GM21367 (cell line): ENCODE measurements around the gene TMC2.

ENCODE experiments used
- ATAC-seq: cut with Tn5 transposase; IDR thresholded peaks from one replicate; pipeline ENCODE4 v1.9.1; 2021; ENCODE audit not compliant: unreplicated experiment

Gene TMC2

GRCh38 chr20:2576317-2576727, 39.9 kb downstream of the TMC2 start:
- ATAC-seq: no peak

DNA sequence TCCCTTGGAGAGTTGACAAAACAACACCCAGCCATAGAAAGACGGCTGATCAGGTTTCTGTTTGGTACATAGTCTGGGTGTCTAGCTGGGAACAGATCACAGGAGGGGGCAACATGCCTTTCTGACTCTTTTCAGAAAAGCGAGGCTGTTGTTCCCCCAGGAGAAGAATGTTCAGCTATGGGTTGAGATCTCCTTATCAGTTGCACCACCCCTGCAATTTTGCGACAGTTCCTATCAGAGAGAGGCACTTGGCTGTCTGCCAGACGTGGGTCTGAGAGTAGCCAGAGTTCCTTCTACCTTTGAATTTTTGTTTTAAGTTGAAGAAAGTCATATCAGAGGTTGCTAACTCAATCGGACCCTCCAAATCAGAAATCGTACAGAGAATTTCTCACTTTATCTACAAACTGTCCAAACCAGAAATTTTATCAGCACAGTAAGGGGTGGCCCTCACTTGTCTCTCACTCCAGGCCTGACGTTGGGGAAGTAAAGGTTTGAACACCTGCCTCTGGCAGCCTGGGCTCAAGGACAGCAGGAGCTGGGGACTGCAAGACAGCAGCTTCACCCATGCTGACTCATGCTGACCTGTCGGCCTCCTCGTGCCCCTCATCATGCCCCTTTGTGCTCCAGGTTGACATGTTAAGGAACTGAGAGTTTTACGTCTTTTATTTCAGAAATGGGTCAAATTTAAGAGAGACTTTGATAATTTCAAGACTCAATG, 42.3 kb downstream of the TMC2 start:
- ATAC-seq: no peak

DNA sequence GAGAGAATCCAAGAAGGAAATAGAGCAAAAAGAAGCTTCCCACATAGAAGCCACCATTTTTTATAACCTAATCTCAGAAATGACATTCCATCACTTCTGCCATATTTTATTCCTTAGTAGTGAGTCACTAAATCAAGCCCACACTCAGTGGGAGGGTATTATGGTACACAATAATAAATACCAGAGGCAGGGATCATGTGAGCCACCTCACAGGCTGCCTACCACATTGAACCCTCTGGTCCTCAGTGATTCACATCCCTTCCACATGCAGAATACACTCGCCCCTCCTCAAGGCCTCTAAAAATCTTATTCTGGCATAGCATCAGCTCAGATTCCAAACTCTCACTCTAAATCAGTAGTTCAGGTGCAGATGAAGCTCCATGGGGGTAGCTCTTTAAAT, 49.4 kb downstream of the TMC2 start:
- ATAC-seq: no peak

- no peak for ATAC-seq
Measured at GRCh38 chr20:2593756-2594155, 57.4 kb downstream of the TMC2 start.

DNA sequence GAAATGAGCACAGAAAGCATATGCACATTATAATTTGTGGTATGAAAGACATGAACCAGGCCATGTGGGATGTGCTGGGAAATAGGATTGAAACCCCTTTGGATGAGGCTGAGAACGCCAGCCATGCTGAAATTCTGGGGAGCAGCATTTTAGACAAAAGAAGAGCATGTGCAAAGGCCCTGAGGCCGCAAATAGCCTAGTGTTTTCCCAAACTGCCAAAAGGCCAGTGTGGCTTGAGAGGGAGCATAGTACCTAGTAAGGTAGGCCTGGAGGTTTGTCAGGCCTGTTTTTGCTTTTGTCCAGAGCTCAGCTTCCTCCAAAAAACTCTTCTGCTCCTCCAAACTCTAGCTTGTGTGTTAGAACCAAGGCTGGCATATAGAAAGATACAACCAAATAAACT, 58.7 kb downstream of the TMC2 start:
- no peak for ATAC-seq

DNA sequence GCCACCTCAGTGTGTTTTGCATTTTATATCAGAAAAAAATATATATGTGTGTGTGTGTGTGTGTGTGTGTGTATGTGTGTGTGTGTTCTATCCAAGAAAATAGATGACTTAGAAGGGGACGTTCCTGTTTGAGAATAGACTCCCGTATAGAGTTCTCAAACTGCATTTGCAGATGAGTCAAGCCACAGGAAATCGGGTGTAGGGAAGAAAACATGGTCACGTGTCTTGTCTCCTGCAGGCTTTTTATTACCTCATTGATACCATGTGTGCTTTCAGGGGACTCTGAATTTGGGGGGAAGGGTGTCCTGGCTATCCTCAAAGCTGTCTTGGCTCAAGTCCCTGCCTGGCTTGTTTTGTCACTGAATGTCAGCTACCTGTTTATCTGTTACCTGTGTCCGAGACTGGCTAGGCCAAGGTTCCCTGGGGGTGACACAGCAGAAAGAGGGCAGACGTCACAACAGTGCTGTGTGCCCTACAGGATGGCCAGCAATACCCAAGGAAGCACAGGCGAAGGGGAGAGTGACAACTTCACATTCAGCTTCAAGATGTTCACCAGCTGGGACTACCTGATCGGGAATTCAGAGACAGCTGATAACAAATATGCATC, 60.4 kb downstream of the TMC2 start:
- ATAC-seq: no peak

DNA sequence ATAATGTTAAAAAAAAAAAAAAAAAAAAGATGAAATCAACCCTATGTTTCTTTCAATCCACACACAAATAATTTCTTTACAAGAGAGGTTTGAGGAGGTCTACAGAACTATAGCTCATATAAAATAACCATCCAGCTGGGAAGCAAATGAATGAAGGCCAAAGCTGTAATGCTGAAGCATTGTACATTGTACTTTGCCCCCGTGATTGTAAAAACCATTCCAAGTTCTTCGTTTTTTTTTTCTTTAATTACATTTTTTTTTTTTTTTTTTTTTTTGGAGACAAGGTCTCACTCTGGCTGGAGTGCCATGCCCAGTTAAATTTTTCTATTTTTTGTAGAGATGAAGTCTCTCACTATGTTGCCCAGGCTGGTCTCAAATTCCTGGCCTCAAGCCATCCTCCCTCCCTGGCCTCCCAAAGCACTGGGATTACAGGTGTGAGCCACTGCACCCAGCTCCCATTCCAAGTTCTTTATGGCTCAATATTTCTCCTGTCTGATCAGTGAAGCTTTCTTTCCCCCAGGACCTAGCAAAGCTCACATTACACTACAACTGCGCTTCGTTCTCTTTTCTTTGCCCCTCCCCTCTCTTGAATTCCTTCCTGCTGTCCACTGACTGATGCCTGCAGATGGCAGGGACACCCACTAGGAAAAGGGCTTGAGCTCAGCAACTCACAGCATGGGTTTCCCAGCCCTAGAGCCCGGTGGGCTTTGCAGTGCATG, 63.1 kb downstream of the TMC2 start:
- no peak for ATAC-seq

DNA sequence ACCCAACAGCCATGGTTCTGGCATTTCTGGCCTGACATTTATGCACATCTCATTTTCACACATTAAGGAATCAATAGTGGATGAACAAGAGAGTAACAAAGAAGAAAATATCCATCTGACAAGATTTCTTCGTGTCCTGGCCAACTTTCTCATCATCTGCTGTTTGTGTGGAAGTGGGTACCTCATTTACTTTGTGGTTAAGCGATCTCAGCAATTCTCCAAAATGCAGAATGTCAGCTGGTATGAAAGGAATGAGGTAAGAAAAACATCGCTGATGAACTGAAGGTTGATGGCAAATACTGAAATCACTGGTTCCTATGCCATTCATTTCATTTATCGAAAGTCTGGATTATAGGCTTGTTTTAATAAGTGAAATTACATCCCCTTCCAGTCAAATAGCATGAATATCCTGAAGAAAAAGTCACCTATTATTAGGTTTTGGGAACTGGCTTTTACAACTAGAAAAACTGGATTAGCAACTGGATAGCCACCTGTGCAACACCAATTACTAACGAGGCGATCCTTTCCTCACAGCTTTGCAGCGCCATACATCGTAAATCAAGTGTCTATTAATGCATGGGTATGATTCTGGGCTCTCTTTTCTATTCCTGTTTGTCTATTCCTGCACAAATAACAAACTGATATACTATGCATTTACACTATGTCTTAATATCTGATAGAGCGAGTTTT, 65.8 kb downstream of the TMC2 start:
- no peak for ATAC-seq

DNA sequence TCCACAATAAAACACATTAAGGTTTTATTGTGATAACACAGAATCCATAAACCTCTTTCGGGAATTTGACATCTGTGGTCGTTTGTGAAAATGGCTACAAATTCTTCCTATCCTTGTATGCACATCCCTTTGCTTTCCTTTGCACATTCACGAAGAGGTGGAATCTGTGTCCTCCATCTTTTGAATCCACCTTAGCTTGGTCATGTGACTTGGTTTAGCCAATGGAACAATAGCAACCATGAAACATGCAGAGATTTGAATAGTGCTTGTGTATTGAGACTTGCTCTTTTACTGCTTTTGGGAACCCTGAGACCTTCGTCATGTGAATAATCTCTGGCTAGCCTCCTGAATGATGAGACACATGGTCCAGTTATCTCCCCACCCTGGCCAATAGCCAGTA, 66.4 kb downstream of the TMC2 start:
- ATAC-seq: no peak

GRCh38 chr20:2603816-2604505, 67.6 kb downstream of the TMC2 start:
- ATAC-seq: no peak

- no peak for ATAC-seq
Measured at GRCh38 chr20:2604506-2604835, 68.1 kb downstream of the TMC2 start.

- no peak for ATAC-seq
Measured at GRCh38 chr20:2606507-2607006, 70.2 kb downstream of the TMC2 start.

DNA sequence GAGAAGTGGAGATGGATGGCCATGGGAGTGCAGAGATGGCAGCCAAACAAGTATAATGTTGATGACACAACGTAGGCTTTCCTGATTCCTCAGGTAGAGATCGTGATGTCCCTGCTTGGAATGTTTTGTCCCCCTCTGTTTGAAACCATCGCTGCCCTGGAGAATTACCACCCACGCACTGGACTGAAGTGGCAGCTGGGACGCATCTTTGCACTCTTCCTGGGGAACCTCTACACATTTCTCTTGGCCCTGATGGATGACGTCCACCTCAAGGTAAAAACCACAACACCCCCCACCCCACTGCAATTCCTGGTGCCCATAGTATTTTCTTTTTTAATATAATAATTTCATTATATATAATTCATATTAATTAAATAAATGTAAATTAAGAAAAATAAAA, 74.0 kb downstream of the TMC2 start:
- ATAC-seq: no peak

DNA sequence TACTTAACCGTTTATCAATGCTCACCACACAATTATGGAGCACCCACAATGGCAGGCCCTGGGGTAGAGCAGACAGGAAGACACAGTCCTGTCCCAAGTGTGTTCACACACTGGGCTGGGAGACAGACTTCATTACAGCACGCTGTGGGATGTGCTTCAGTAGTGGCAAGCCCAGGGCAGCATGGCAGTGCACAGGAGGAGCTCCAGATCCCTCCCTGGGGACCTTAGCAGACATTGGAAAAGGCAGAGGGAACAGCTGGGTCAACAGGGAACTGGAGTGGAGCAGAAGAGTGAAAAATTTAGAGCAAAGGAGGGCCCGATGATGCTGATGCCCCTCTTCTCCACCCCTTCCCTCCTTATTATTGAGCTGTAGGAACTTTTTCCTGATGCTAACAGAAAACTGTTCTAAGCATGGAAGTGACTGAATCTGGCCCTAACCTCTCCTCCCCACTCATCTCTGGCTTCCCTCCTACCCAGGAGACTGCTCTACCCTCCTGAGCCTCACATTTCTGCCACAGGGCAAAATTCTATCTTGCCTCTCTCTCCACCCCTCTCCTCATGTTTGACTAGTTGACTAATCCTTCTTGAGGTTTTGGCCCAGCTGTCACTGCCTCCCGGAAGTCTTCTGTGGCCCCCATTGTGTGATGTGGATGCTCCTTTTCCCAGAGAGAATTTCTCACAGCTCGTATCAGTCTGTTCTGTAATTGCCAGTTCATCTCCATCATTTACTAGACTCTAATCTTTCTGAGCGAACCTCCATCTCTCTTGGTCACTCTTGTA, 74.8 kb downstream of the TMC2 start:
- ATAC-seq: no peak

DNA sequence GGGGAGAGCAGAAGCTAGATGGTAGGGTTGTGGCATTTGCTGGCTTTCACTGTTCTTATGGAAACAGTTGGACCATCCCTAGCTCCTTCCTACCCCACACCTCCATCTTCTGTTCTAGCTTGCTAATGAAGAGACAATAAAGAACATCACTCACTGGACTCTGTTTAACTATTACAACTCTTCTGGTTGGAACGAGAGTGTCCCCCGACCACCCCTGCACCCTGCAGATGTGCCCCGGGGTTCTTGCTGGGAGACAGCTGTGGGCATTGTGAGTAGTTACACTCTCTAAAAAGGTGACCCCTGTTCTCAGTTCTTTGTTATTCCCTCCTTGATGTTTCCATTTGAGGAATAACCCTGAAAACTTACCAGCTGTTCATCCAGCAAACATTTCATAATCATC, 75.7 kb downstream of the TMC2 start:
- no peak for ATAC-seq

- ATAC-seq: no peak
Measured at GRCh38 chr20:2616634-2617033, 80.3 kb downstream of the TMC2 start.

GRCh38 chr20:2617099-2617714, 80.8 kb downstream of the TMC2 start:
- no peak for ATAC-seq

DNA sequence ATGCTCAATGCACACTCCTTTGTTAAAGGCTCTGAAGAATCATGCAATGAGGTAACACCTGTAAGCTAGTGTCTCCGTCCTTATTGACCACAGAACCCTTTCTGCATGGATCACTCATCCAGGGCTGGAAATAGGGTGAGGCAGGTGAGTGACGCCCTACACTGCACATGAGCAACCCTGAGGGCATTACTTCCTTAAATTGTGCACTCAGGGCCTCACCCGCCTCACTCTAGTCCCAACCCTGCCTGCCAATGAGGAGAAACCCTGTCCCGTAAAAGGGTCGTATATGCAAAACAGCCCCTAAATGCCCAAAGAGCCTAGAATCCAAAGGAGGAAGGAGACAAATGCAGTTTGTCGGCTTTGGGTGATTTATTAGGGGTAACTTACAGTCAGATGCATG, 82.4 kb downstream of the TMC2 start:
- no peak for ATAC-seq

DNA sequence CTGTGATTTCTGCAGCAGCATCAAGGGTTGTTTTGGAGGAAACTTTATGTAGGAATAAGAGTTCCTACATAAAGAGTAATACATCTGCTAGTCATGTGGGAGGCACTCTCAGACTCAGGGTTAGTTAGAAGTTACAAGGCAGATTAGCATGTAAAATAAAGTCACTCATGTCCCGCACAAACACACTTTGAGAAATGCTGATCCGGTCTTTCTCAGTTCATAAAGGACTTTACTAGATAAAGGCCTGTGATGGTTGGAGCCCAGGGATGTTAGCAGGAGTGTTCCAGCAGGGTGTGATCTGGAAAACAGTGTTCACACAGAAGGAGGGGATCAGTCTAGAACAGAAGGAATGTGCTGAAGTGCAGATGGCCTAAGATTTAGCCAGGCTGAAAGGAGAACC, 83.0 kb downstream of the TMC2 start:
- ATAC-seq: no peak
